ENCODE measurements around the gene LBP.
"Not testable (repeated sequence)": the region's sequence is repeated elsewhere in the genome, so short reads cannot be mapped to it uniquely, and the experiment has no call there.

Gene LBP

GRCh38 chr20:38402816-38403215 lies 56.5 kb downstream of the LBP start:
- no peak for DNase-seq

GRCh38 chr20:38404016-38404415 lies 57.7 kb downstream of the LBP start:
- no peak for DNase-seq

DNA sequence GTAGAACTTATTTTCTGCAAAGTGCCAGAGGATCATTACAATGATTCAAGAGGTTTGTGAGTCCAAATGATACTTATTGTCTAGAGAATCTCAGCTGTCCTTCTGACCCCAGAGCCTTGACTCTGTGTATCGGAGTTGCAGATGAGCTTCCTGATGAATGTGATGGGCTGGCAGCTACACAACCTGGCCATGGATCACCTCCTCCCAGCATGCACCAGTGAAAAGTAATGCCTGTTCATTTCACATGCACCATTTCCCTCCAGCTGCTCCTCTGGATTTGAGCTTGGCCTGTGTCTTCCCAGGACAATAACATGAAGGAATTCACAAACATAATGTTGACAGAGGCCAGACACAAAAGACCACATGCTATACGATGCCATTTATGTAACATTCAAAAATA lies 58.9 kb downstream of the LBP start:
- DNase-seq = no peak

- DNase-seq = no peak
These were observed 60.2 kb downstream of the LBP start for GRCh38 chr20:38406476-38406875.

DNA sequence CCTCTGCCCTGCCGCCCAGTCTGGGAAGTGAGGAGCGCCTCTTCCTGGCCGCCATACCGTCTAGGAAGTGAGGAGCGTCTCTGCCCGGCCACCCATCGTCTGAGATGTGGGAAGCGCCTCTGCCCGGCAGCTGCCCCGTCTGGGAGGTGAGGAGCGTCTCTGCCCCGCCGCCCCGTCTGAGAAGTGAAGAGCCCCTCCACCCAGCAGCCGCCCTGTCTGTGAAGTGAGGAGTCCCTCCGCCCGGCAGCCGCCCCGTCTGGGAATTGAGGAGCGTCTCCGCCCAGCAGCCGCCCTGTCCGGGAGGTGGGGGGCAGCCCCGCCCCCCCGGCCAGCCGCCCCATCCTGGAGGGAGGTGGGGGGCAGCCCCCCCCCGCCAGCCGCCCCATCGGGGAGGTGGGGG lies 61.0 kb downstream of the LBP start:
- no peak for DNase-seq

- not testable (repeated sequence) for DNase-seq
These were observed 61.5 kb downstream of the LBP start for GRCh38 chr20:38407822-38408221.

- no peak for DNase-seq
These were observed 66.7 kb downstream of the LBP start for GRCh38 chr20:38412877-38413577.

DNA sequence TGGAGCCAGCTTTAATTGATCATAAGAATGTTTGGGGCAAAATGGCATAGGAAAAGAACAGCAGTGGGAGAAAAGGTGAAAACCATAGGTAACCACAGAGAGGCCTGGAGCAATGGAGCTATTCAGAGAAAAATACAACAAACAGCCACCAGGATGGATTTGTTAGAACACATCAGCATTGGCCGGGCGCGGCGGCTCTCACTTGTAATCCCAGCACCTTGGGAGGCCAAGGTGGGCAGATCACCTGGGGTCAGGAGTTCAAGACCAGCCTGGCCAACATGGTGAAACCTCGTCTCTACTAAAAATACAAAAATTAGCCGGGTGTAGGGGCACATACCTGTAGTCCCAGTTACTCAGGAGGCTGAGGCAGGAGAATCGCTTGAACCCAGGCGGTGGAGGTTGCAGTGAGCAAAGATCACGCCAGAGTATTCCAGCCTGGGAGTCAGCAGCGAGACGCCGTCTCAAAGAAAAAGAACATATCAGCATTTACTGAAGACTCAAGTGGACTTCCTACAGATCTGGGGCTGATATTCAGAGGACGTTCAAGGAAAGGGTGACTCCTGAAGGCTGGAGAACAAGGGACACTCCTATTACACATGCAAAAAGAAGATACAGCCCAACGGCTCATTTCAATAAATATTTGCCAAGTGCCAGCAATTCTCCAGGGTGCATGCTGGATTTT lies 68.6 kb downstream of the LBP start:
- DNase-seq = no peak

- no peak for DNase-seq
These were observed 72.4 kb downstream of the LBP start for GRCh38 chr20:38418509-38419204.

GRCh38 chr20:38420388-38421085 lies 74.3 kb downstream of the LBP start:
- no peak for DNase-seq

GRCh38 chr20:38421915-38422314 lies 75.6 kb downstream of the LBP start:
- DNase-seq = no peak

GRCh38 chr20:38423541-38423940 lies 77.3 kb downstream of the LBP start:
- no peak for DNase-seq

GRCh38 chr20:38424401-38424800 lies 78.1 kb downstream of the LBP start:
- DNase-seq = no peak

DNA sequence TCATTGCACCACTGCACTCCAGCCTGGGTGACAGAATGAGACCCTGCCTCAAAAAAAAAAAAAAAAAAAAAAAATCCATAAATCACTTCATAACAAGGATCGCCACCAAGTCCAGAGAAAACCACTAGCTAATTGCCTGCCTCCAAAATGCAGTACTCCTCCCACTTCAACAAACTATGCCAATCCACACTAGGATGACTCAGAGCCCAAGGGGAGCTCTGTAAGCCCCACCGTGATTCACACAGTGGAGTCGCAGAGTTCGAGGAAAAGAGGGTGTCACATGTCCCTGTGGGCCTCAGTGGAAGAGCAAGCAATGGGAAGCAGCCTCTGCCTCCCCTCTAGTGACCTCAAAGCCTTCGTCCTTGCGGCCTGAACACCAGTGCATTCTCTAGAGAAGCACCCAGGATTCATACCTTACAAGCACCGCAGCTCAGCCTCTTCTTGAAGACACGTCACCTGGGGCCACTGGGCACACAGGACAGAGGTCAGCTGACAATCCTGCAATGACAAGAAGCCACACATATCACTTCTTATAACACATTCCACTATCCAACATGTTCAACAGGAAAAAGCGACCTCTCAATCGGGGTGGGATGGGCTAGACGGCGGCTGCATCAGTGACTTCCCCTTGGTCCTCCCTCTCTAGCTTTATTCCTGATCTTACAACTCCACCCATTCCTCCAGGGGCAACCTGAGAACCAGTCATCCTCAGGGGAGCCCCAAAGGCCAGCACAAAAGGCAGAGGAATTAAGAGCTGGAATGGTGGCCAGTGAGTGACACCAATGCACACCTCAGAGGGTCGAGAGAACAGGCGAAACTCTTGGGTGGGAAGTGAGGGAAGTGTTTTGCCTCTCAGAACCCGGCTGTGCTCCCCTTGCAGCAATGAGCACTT lies 80.0 kb downstream of the LBP start:
- no peak for DNase-seq
